SK-MEL-5 (cell line): ENCODE measurements around the gene TRAPPC3. TPM values are rescaled to one million over a fixed set of nuclear protein-coding genes. Genes with fewer than 3 reads are reported as not detected.

Experiments used
- DNase-seq: peaks from one replicate; pipeline ENCODE4 v3.0.0-alpha.2; 2016; ENCODE audit warnings: low read depth, low spot score
- in situ Hi-C: cut with HindIII; loops from 2 replicates; pipeline ENCODE4 v1.10.0; 2016; ENCODE audit warnings: low sequenced_read_pairs, high pct_unique_total_duplicates, low pct_unique_long_range_greater_than_20kb
- total RNA-seq: library from RNA; depleted of rRNA; stranded (reverse); fragments of >200 nt; shearing (Covaris generic); gene quantifications from 2 replicates; pipeline ENCODE4 v1.2.3, GENCODE V29; 2014

TRAPPC3 gene
- total RNA-seq, 1 experiment from 2014 or later: 84.9 TPM

GRCh38 chr1:36157115-36157903 lies 8.0 kb upstream of the TRAPPC3 start:
- in situ Hi-C loops: no loop called here
- DNase-seq: no peak

GRCh38 chr1:36156329-36157114 lies 7.2 kb upstream of the TRAPPC3 start:
- DNase-seq: peak; percentile 47
- in situ Hi-C loops: no loop called here

- in situ Hi-C loops: no loop called here
- peak; percentile 58 for DNase-seq
These were observed 6.4 kb upstream of the TRAPPC3 start, which contains the start of gene MAP7D1 for GRCh38 chr1:36155408-36156328. Gene MAP7D1 (plus strand): TSS chr1:36156160. CDS start chr1:36156418, 258 bp downstream.

- no peak for DNase-seq
- in situ Hi-C loops: no loop called here
These were observed 5.6 kb upstream of the TRAPPC3 start for GRCh38 chr1:36154765-36155407.

GRCh38 chr1:36154335-36154734 lies 5.0 kb upstream of the TRAPPC3 start:
- DNase-seq: no peak
- in situ Hi-C loops: no loop called here

GRCh38 chr1:36153476-36153875 lies 4.2 kb upstream of the TRAPPC3 start:
- no peak for DNase-seq
- in situ Hi-C loops: no loop called here

- no peak for DNase-seq
- in situ Hi-C loops: no loop called here
These were observed 2.5 kb upstream of the TRAPPC3 start for GRCh38 chr1:36151845-36152203.

GRCh38 chr1:36151134-36151844 lies 2.0 kb upstream of the TRAPPC3 start:
- no peak for DNase-seq
- in situ Hi-C loops: no loop called here

GRCh38 chr1:36150296-36151133 lies 1.2 kb upstream of the TRAPPC3 start:
- DNase-seq: peak; percentile 89
- in situ Hi-C loops: no loop called here

- in situ Hi-C loops: no loop called here
- no peak for DNase-seq
These were observed 648 bp upstream of the TRAPPC3 start for GRCh38 chr1:36149973-36150295.

- in situ Hi-C loops: no loop called here
These were observed 457 bp downstream of the TRAPPC3 start for GRCh38 chr1:36148821-36149236.

GRCh38 chr1:36144413-36144812 lies 4.9 kb downstream of the TRAPPC3 start:
- no peak for DNase-seq
- in situ Hi-C loops: no loop called here

More at GRCh38 chr1:36148821-36149236, 457 bp downstream of the TRAPPC3 start:
- no peak for DNase-seq

- in situ Hi-C loops: no loop called here
- DNase-seq: no peak
These were observed 5.9 kb downstream of the TRAPPC3 start for GRCh38 chr1:36143424-36143823.

- in situ Hi-C loops: no loop called here
These were observed 7.2 kb downstream of the TRAPPC3 start for GRCh38 chr1:36142121-36142520.

GRCh38 chr1:36139521-36139920 lies 9.8 kb downstream of the TRAPPC3 start:
- in situ Hi-C loops: no loop called here
- no peak for DNase-seq

More at GRCh38 chr1:36142121-36142520, 7.2 kb downstream of the TRAPPC3 start:
- no peak for DNase-seq

- in situ Hi-C loops: no loop called here
- no peak for DNase-seq
These were observed 11.5 kb downstream of the TRAPPC3 start for GRCh38 chr1:36137776-36138175.
